HK-2 (cell line): ENCODE measurements around the gene KCNQ1.

ENCODE experiments used
- DNase-seq: peaks from one replicate; pipeline ENCODE4 v3.0.0-alpha.2; 2018; ENCODE audit not compliant: unreplicated experiment

Gene KCNQ1

GRCh38 chr11:2508793-2509192 lies 64.0 kb downstream of the KCNQ1 start:
- no peak for DNase-seq

GRCh38 chr11:2509481-2510001 lies 64.7 kb downstream of the KCNQ1 start:
- no peak for DNase-seq

GRCh38 chr11:2510626-2511402 lies 66.0 kb downstream of the KCNQ1 start:
- no peak for DNase-seq

- no peak for DNase-seq
Measured at GRCh38 chr11:2511421-2512369, 66.9 kb downstream of the KCNQ1 start.

GRCh38 chr11:2512431-2513407 lies 67.9 kb downstream of the KCNQ1 start:
- no peak for DNase-seq

- no peak for DNase-seq
Measured at GRCh38 chr11:2513441-2513840, 68.6 kb downstream of the KCNQ1 start.

GRCh38 chr11:2515401-2516275 lies 70.8 kb downstream of the KCNQ1 start:
- DNase-seq, result no peak

- no peak for DNase-seq
Measured at GRCh38 chr11:2516276-2517015, 71.6 kb downstream of the KCNQ1 start.

GRCh38 chr11:2517016-2517385 lies 72.2 kb downstream of the KCNQ1 start:
- no peak for DNase-seq

- DNase-seq, result no peak
Measured at GRCh38 chr11:2517386-2518064, 72.7 kb downstream of the KCNQ1 start.

- DNase-seq, result no peak
Measured at GRCh38 chr11:2518111-2518982, 73.5 kb downstream of the KCNQ1 start.

GRCh38 chr11:2518983-2519340 lies 74.2 kb downstream of the KCNQ1 start:
- no peak for DNase-seq

GRCh38 chr11:2519517-2519861 lies 74.7 kb downstream of the KCNQ1 start:
- DNase-seq, result no peak

- no peak for DNase-seq
Measured at GRCh38 chr11:2519862-2520735, 75.3 kb downstream of the KCNQ1 start.

- DNase-seq, result no peak
Measured at GRCh38 chr11:2520736-2521035, 75.9 kb downstream of the KCNQ1 start.

GRCh38 chr11:2521081-2521732 lies 76.4 kb downstream of the KCNQ1 start:
- DNase-seq, result no peak
